GM13977 (cell line): ENCODE data around the gene OXSR1.

ENCODE experiments used
- DNase-seq: peaks from one replicate; pipeline ENCODE4 v3.0.0; 2012; ENCODE audit warnings: low spot score
- CTCF ChIP-seq: IDR thresholded peaks from 2 replicates; pipeline ENCODE4 v1.5.1; 2012; ENCODE audit warnings: mild to moderate bottlenecking, control low read depth; ENCODE audit not compliant: insufficient read depth; ENCODE audit errors: extremely low read depth, missing control alignments
- in situ Hi-C: fragments of 300-500 bp; cut with MboI; formaldehyde crosslinking; loops from one replicate; pipeline ENCODE4 v1.12.0; 2022; ENCODE audit warnings: low sequenced_read_pairs, low pct_unique_long_range_greater_than_20kb, mixed read lengths, inconsistent platforms; ENCODE audit not compliant: unreplicated experiment

The OXSR1 gene

GRCh38 chr3:38254872-38255271, 89.5 kb downstream of the OXSR1 start:
- DNase-seq: no peak
- TF ChIP-seq CTCF: no peak
- in situ Hi-C loops: no loop called here

DNA sequence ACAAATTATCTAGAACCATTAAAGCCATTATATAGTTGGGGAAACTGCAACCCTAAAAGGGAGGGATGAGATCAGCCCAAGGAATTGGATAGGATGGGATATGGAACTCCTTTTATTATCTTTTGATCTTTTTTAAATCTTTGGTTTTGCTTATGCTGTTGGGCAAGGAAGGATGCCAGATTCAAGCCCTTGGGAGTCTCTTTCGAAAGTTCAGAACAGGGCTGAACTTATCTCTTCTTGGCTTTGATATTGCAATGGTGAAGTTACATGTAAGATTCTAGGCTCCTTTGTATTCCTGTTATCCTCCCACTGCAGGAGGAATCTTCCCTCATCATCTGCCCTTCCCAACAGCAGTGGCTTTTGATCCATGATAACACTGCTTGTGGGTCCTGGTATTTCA, 90.3 kb downstream of the OXSR1 start:
- no peak for TF ChIP-seq CTCF
- in situ Hi-C loops: no loop called here
- no peak for DNase-seq

- DNase-seq: no peak
- TF ChIP-seq CTCF: no peak
- in situ Hi-C loops: no loop called here
Observed at GRCh38 chr3:38257583-38257982, 92.2 kb downstream of the OXSR1 start.

- DNase-seq: no peak
- no peak for TF ChIP-seq CTCF
- in situ Hi-C loops: no loop called here
Observed at GRCh38 chr3:38260474-38260873, 95.1 kb downstream of the OXSR1 start.

- no peak for DNase-seq
- in situ Hi-C loops: no loop called here
- TF ChIP-seq CTCF: no peak
Observed at GRCh38 chr3:38264353-38264771, 99.0 kb downstream of the OXSR1 start.

DNA sequence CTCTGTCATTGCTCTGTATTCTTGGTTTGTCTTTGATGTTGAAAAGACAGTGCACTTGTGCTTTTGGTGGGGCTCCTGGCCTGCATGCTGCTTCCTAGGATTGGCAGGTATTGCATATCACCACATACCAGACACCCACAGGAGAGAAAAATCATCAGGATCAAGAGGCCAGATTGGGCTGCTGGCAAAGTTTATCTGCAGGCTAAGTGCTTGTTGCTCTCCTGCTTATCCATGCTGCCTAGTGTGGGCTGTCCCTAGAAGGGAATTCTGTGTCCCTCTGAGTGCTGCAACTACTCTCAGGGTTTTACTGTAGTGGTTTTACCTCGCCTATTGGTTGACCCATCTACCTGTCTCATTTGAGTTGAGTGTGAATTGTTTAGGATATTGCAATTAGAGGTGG, 99.4 kb downstream of the OXSR1 start:
- TF ChIP-seq CTCF: no peak
- in situ Hi-C loops: no loop called here

More for the DNA sequence above, 99.4 kb downstream of the OXSR1 start:
- DNase-seq: no peak
